HG03025 (cell line): ENCODE results near the gene NCOA7.
"Not testable (repeated sequence)": the region's sequence is repeated elsewhere in the genome, so short reads cannot be mapped to it uniquely, and the experiment has no call there.

Experiments
- ATAC-seq: cut with Tn5 transposase; IDR thresholded peaks from one replicate; pipeline ENCODE4 v1.9.1; 2021; ENCODE audit warnings: mild to moderate bottlenecking, moderate library complexity; ENCODE audit not compliant: unreplicated experiment, low FRiP score

NCOA7 gene

DNA sequence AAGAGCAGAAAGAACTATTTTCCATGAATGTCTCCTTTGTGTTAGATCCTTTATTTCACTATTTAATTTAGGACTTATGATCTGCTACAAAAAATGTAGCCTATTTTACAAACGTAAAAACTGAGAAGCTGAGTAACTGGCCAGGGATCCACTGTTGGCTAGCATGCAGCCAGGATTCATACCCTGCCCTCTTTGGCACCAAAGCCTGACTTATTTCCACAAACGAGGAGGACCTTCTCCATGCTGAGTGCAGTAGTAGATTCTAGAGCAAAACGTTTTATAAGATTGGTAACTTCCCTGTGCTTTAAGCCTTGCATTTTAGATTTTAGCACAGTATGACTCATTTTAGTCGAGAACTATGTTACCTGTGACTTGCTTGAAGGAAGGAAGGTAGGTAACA, 74.3 kb downstream of the NCOA7 start:
- no peak for ATAC-seq

DNA sequence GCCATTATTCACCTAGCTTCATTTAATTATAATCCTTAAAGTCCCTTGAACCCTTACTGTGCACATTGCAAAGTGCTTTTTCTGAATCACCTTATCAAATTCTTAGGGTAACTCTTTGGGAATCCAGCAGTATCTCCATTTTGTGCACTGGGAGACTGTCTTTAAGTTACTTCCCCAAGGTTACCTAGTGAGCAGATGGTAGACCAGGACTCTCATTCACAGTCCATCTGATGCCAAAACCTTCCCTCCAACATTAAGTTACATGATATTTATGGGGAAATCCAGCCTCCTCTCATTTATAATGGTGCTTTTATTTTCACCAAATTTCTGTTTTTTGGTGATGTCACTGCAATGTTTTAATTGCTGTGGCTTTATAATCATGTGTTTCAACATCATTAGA, 75.7 kb downstream of the NCOA7 start:
- no peak for ATAC-seq

DNA sequence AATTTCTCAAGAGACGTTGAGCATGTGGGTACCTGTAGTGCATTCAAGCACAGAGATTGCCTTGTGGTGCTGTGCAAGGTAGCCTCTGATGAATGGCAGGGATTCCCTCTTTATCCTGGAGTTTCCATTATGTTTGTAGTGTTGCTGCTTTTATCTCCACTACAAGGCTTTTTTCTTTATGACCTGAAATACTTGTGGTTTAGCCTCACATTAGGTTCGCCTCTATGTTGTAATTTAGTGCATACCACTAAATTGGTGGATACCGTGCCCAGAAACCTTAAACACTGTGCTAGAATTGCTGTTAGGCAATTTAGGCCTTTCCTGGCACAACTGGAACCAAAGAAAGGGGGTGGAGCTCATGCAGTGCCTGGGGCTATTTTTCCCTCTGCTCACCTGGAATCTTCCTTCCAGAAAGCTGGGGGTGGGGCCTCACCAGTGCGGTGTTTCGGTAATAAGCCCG, 76.8 kb downstream of the NCOA7 start:
- no peak for ATAC-seq

DNA sequence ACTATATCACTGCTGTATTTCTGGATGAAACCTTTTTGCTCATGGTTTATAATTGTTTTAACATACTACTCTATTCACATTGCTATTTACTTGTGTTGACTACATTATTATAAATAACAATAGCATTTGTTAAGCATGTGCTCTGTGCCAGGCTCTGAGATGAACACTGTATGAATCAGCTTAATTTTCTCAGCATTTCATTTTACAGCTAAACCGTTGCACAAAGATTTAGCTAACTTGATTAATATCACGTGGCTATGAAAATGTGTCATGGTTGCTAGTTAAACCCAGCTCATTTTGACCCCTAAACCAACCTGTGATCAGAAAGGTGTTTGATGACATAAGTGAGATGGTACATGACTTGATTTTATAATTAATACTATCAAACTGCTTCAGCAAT, 77.5 kb downstream of the NCOA7 start:
- ATAC-seq = no peak

DNA sequence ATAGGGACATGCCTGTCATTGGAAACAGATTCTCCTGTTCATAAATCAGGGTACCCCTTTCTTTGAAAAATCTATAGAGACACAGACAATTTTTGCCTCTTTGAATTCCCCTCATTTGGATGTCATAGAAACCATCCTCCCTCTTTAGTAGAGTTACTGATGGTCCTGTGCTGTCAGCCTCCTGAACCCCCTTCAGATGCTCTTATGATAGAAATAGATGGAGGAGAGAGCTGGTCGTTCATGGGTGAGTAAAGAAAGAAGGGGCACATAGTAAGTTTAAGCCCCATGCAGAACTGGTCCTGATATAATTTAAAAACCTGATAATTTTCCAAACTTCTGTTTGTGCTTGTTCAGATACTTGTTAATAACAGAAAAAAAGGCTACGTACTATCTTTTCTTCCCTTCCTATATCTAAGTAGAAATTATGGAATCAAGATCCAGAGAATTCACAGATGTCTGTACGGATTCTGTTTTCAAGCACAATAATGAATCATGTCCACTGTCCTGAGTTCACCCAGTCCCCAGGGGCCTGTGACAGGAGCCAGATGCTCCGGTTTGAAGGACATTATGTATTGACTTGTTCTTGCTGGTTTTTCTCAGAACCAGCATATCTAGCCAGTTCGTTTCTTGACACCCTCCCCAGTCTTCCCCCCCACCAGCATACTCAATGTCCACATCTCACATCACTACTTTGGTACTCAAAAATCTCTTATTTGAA, 78.1 kb downstream of the NCOA7 start:
- ATAC-seq = no peak

DNA sequence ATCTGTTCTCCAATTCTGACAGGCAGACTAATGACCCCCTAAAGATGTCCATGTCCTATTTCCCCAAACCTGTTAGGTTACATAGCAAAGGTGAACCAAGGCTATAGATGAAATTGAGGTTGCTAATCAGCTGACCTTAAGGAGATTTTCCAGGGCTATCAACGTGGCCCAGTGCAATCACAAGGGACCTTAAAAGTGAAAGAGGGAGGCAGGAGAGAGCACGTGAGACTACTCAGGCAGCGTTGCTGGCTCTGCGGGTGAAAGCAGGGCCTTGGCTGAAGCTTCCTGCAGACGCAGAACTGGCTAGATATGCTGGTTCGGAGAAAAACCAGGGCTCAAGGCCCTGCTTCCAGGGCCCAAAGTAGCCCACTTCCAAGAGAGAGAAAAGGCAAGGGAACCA, 78.7 kb downstream of the NCOA7 start:
- ATAC-seq = no peak

DNA sequence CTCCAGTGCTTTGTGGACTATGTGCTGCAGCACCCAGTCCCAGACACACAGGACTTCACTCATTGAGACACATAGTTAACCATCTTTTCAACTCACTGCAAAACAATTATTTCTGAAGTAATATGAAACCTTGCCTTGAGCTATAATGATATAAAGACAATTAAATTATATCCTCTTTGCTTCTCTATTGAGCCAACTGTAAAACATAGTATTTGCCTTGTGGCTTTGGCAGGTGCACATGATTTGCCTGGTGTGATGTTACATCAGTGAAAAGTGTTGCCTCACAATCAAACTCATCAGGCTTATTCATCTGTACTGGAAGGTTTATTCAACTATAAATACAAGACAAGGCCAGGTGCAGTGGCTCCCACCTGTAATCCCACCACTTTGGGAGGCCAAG, 80.6 kb downstream of the NCOA7 start:
- no peak for ATAC-seq

DNA sequence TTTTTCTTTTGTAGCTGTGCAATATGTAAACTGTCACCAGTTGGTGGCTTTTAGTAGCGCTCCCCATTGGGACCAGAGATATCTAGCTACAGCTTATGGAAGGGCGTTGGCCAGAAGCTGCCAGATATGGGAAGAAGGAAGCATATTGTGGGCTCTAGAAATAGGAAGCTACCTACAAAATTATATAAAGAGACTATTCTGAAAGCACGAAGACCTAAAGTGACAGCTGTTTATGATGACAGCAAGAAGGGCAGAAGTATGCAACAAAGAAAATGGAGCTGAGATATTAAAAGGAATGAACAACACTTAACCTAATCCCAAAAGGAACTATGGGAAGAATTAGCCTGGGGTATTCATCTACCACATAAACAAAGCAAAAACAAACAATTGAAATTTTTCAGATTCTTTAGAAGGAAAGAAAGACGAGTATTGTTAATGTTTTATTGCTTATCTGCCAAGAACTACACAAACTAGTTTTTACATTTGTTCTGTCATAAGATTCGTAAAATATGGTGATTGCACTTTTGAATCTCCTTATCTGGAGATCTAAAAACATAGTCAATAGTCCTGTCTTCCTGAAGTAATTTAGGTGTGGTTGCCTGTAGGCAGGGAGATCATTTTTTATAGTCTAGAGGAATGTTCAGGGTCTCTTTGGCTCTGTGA, 81.6 kb downstream of the NCOA7 start:
- ATAC-seq = no peak

DNA sequence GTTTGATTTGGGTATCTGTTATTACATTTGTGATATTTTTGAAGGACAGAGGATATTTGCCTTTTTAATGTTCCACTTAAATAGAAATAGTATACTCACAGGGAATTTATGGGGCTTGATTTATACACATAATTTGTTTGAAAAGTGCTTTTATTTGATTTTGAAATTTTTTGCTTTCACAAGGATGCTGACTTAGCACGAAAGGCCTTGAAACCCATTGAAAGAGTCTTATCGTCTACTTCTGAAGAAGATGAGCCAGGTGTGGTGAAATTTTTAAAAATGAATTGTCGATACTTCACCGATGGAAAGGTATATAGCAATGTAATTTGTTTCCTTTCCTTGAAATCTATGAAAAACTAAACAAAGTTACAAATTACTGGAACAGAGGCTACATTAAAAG, 91.5 kb downstream of the NCOA7 start:
- ATAC-seq = no peak

DNA sequence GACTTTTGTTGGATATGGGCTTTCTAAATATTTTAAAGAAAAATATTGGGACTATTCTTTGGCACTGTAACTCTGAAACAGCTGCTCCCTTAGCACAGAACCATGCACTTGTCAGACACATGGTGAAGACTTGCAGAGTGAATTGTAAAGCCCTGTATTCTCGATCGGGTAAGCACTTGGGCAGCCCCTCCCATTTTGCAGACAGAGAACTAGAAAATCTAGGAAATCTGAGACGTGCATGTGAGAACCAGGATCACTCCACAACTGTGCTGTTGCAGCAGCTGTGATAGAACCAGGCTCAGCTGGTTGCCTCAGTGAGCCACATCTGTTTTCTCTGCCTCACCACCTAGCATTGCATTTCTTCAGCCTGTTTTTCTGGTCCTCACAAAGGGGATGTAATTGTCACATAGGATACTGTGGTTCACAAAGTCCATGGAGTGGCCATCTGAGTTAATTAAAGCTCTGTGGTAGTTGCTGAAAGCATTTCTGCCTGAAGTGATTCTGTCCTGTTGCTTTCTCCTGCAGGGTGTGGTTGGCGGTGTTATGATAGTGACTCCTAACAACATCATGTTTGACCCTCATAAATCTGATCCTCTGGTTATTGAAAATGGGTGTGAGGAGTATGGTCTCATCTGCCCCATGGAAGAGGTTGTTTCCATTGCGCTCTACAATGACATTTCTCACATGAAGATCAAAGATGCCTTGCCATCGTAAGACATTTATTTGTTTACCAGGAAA, 94.0 kb downstream of the NCOA7 start:
- no peak for ATAC-seq

DNA sequence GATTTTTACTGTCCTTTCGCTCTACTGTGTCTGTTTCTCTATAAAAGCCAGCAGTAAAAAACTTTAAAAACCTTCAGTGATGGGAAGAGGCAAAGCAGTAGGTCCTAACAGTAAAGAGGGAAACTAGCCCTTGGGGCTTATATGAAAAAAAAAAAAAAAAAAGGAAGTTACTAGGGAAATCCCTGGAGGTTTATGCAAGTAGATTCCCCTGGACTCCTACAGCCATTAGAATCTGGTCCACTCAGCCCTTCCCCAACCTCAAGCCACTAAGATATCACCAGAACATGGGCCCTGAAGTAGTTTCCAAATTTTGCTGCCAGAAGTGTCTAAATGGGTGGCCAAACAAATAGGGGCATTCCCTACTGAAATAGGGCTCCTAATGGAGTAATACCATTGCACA, 95.3 kb downstream of the NCOA7 start:
- ATAC-seq = no peak

DNA sequence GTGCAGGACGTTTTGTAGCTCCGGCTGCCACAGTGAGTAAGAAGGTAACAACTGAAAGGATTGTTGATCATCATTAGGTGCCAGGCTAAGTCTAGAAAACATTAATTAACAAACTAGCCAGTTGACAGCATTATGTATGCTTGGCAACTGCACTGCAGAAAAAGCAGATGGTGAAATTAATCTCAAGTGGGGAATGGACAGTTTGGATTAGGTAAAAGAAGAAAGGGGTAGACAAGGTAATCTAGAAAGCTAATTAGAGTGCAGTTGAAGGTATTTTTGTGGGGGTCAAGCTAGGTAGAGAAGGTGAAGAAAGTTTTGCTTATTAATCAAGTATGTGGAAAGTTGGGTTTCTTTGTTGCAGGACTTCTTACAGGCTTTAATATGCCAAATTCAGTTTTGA, 96.2 kb downstream of the NCOA7 start:
- ATAC-seq = no peak

DNA sequence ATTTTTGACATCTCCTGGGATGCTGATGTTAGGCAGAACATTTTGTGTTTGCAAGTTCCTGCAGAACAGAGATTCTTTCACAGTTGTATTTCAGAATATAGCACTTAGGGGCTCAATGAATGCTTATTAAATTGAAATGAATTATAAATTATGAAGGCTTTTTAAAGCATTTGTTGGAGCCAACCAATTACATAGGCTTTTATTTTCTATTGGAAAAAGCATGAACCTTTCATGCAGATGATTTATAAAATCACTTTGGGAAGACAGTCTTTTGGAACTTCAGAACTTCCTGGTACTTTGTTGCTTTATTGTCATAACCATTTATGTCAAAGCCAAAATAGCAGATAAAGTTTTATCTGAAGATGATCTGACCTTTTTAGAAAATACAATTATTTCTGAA, 96.6 kb downstream of the NCOA7 start:
- ATAC-seq = no peak

DNA sequence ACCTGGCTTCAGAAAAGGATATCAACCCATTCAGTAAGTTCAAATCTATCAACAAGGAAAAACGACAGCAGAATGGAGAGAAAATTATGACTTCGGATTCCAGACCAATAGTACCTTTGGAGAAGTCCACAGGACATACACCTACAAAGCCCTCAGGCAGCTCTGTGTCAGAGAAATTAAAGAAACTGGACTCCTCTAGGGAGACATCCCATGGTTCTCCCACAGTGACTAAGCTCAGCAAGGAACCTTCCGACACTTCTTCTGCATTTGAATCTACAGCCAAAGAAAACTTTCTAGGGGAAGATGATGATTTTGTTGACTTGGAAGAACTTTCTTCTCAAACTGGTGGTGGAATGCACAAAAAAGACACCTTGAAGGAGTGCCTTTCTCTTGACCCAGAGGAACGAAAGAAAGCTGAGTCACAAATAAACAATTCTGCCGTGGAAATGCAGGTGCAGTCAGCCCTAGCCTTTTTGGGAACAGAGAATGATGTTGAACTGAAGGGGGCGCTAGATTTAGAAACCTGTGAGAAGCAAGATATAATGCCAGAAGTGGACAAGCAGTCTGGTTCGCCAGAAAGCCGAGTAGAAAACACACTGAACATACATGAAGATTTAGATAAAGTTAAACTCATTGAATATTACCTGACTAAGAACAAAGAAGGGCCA, 98.4 kb downstream of the NCOA7 start:
- no peak for ATAC-seq

DNA sequence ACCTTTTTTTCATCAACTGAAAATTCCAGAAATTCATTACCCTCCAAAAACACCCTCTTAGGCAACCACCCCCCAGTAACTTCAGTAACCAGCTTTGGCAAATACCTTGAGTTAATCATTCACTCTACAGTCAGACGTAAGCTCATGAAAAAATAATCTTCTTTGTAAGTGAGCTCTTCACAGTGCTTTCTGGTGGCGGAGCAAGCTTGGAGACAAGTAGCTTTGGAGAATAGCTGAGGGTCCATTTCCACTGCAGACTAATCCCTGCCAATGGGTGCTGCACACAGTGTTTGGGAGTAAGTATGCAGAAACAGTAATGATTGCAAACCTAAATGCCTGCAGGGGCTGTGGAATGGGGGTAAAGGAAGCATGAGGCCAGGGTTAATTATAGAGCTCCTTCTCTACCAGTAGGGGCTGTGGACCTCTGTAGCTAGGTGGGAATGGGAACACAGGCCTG, 109.0 kb downstream of the NCOA7 start:
- no peak for ATAC-seq

DNA sequence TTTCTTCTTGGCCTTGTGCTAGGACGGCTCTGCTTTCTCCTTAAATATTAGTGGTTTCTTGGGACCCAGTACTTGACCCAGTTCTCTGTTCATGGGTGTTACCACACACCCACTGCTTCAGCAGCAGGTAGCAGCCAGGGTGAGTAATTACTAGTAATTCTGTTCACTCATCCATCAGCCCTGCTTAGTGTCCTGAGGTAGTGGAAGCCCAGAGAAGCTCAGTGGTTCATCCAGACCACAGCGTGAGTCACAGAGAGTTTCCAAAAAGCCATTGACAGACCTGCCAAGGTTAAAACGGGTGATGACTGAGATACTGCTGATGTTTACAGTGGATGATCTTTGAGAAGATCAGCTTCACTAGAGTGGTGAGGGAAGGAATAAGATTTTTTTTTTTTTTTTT, 114.1 kb downstream of the NCOA7 start:
- peak; percentile 48 for ATAC-seq

DNA sequence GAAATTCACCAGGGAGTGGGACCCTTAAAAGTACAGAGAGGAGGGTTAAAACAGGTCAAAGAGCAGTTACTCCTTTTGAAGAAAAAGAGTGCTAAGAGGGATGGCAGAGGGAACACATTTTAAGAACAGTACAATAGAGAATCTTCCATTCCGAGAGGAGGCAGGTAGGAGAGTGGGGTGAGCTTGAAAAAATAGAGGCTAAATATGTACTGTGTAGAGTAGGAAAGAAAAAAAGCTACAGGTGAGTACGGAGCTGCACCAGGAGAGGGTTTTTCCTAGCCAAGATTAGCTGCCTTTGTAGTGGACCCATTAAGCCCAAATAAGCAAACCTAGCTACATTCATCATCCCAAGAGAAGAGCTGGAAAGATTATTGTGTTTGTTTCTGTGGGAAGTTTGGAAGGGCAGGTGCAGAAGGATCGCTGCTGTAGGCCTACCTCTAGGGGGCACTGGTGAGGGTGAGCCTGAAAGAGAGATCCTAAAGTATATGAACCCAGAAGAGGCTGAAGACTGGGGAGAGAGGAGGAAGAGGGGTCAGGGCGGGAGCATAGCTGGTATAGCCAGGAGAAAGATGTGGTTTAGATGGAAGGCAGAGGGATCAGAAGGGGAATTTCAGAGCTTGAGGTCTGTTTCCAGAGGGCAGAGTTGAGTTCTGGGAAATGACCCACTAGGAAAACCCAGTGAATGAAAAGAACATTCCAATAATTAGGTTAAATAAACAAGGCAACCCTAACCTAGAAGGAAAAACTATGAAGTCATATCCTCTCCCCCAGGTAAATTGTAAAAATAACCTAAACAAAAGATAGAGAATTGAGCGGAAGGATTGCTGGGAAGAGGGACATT, 115.6 kb downstream of the NCOA7 start:
- no peak for ATAC-seq

DNA sequence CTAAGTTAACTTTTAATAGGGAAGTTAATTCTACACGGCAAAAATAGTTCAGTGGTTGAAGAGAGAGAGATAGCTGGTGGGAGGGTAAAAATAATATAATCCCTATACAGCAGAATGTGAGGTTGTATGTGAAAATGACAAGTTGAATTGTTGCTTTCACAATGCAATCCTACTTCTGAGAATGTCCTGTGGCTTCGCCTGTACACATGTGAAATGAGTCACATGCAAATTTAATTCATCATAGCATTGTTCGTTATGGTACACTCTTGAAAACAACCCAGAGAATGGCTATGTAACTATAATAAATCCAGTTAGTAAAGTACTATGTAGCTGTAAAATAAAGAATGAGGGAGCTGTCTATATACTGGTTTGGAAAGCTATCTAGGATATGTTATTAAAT, 119.8 kb downstream of the NCOA7 start:
- peak; percentile 98 for ATAC-seq

DNA sequence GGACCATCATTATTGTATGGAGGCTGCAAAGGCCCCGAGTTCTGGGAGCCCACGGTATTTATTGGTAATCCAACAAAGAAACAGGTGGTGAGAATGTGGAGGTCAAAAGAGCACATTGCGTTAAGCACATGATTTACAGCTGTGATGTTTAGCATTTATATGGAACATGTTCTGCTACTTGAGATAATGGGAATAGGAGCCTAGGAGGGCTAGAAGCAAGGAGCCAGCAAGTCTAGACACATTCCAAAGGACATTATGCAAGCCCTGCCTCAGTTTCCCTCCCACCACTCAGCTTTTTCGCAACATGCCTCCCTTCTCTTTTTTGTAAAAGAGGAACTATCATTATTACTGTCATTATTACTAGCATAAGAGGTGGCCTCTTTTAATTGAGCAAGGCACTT, 120.3 kb downstream of the NCOA7 start:
- ATAC-seq = not testable (repeated sequence)

DNA sequence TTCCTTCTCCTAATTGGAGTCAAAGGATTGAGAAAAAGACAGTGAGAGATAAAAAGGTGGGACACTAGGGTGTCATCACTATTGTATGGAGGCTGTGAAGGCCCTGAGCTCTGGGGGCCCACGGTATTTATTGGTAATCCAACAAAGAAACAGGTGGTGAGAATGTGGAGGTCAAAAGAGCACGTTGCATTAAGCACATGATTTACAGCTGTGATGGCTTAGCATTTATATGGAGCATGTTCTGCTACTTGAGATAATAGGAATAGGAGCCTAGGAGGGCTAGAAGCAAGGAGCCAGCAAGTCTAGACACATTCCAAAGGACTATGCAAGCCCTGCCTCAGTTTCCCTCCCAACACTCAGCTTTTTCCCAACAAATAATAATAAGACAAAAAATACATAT, 121.7 kb downstream of the NCOA7 start:
- ATAC-seq = not testable (repeated sequence)
